Inflammatory macrophage treated with lipopolysaccharide for 1 hour (primary cell): ENCODE measurements around the gene ANKRD30B.
"Not testable (repeated sequence)": the region's sequence is repeated elsewhere in the genome, so short reads cannot be mapped to it uniquely, and the experiment has no call there.

ENCODE experiments used
- DNase-seq, 2 donors: peaks; one replicate each; pipeline ENCODE4 v3.0.0-alpha.2; 2020 to 2022

Gene ANKRD30B

DNA sequence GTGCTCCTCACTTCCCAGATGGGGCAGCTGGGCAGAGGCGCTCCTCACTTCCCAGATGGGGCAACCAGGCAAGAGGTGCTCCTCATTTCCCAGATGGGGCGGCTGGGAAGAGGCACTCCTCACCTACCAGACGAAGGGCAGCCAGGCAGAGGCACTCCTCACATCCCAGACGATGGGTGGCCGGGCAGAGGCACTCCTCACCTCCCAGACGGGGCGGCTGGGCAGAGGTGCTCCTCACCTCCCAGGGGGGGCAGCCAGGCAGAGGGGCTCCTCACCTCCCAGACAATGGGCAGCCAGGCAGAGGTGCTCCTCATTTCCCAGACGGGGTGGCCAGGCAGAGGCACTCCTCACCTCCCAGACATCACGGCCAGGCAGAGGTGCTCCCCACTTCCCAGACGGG lies 110.5 kb downstream of the ANKRD30B start:
- not testable (repeated sequence) for DNase-seq

DNA sequence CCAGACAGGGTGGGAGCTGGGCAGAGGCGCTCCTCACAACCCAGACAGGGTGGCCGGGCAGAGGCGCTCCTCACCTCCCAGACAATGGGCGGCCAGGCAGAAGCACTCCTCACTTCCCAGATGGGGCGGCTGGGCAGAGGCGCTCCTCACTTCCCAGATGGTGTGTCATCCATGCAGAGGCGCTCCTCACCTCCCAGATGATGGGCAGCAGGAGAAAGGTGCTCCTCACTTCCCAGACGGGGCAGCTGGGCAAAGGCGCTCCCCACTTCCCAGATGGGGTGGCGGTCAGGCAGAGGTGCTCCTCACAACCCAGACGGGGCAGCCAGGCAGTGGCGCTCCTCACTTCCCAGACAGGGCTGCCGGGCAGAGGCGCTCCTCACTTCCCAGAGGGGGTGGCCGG lies 112.0 kb downstream of the ANKRD30B start:
- DNase-seq: not testable (repeated sequence)

DNA sequence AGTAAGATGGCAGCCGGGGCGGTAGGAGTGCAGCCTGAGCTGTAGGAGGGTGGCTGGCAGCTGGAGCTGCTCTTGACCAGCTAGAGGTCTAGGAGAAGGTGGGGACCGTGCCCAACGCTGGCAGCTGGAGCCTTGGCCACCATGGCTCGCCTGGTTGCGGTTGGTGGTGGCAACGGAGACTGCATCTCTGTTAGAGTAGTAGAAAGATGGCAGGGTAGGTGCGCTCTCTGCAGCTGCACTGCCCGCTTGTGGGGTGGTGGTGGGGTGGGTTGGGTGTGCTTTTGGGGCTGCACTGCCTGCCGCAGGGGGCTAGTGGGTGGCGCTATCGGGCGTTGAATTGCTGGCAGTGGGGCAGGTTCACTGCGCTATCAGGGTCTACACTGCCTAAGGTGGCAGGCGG lies 118.5 kb downstream of the ANKRD30B start:
- DNase-seq: not testable (repeated sequence)

DNA sequence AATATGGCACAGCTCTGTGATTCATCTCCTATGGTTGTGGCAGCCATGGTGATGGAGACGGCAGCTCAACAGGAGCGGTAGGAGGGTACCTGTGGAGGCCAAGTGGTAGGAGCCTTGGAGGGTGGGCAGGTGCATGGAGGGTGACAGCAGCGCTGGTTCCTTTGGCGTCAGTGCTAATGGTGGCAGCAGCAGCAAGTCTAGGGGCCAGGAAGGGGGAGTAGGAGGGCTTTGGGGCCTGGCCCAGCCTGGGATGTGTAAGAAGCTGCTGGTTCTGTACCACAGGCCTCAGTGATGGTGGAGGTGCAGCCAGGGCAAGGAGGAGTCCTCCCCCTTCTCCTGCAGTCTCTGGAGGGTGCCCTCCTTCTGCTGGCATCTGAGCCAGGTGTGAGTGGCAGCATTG lies 120.0 kb downstream of the ANKRD30B start:
- DNase-seq: not testable (repeated sequence)

DNA sequence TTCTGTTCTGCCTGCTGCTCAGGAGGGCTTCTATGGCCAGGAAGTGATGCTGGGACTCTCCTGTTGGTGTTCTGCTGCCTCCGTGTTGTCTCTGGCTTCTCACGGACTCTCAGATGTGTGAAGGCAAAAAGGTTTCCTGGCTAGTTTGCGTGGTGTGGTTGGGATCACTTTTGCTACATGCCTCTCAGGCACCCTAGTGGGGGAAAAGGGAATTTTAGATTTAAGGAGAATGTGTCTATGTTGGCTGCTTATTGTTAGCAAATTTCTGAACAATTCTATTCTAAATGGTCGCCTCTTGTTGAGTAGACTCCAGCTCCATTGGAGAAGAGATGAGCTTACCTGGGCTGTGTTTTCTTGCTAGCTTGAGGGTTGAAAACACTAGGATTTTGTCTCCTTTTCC lies 120.9 kb downstream of the ANKRD30B start:
- not testable (repeated sequence) for DNase-seq

DNA sequence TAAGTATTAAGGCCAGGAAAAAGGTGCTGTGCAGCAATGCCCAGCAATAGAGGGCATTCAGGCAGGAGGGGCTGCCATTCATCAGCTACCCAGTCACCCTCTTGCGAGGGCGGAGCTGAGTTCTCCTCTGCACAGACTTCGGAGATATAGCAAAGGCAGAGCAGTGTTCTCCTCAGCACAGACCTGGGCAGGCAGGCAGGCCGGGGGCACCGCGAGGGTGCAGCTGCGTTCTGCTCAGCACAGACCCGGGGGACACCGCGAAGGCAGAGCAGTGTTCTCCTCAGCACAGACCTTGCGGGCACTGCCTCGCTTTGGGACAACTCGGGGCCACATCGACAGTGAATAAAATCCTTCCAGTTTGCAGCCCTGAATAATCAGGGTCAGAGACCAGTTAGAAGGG lies 130.9 kb downstream of the ANKRD30B start:
- DNase-seq: not testable (repeated sequence)

DNA sequence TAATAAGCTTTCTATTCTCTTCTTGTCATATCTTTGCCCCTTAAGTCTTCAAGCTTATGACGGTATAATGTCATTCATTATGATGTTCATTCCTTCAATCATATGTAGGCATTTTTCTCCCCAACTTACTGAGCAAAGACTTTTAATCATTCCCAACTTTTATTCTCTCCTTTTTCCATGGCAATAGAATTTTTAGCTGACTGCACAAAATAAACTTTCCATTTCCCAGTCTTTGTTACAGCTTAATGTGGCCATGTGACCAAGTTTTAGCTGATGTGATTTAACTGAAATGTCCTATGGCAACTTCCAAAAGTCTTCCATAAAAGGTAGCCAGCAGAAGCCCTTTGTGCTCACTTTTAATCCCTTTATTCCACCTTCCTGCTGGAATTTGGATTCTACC lies 152.5 kb downstream of the ANKRD30B start:
- DNase-seq: no peak
